ENCODE measurements around the gene C9. TPM values are rescaled to one million over a fixed set of nuclear protein-coding genes. Genes with fewer than 3 reads are reported as not detected.
"Not testable (repeated sequence)": the region's sequence is repeated elsewhere in the genome, so short reads cannot be mapped to it uniquely, and the experiment has no call there.

The C9 gene
- total and polyA plus RNA-seq, 2 donors (not counting 1 experiment from before 2014, with no cell fraction given): not detected

- intact Hi-C loops (cut with micrococcal nuclease): loop anchor here (1.0 kb wide), 3 partner anchors 66 to 289 kb away; no protein-coding TSS in a partner anchor
- DNase-seq: peak; percentile 77
- peak; percentile 64 for ATAC-seq (ENCODE audit: low read depth)
- no peaks in the 10 kb centered on the region for H4K20me1 ChIP-seq (ENCODE audit: control insufficient read depth, insufficient read depth, low read length, poor library complexity, severe bottlenecking)
- ChIA-PET POLR2A (no interaction called here), CTCF (interaction anchor here (0.7 to 11.8 kb wide), 24 partner anchors 10 to 841 kb away, joined by 3 to 173 read pairs (median 6); partner anchors contain the start of gene FYB1)
- no peak overlapping the region for H3K9ac ChIP-seq (ENCODE audit: low read length)
- peaks cover 0 to 2% (median 0%) of the 10 kb centered on the region in 3 donors for H3K9me3 ChIP-seq (ENCODE audit: control extremely low read depth in 1 of 3, control insufficient read depth in 2 of 3, insufficient read depth in 1 of 3, low read length in 2 of 3)
- peaks cover 0 to 12% (median 0%) of the 10 kb centered on the region in 4 experiments for H3K27me3 ChIP-seq (replicated peaks in 1 of 4; ENCODE audit: control extremely low read depth in 1 of 4, control insufficient read depth in 3 of 4, insufficient read depth in 4 of 4, low read length in 3 of 4)
- no peak overlapping the region for H3K4me3 ChIP-seq (ENCODE audit: control extremely low read depth in 1 of 5, extremely low read depth in 1 of 5, insufficient read depth in 1 of 5, low read depth in 2 of 5, low read length in 4 of 5)
- H3K9me3 Mint-ChIP-seq (ENCODE audit: insufficient read depth): no peaks in the 10 kb centered on the region
- no peaks in the 10 kb centered on the region for H3K79me2 ChIP-seq (ENCODE audit: control insufficient read depth, insufficient read depth, low read length)
- H3K4me1 ChIP-seq (ENCODE audit: control insufficient read depth in 2 of 2, insufficient read depth in 2 of 2, low read length in 2 of 2): no peaks in the 10 kb centered on the region
- no peaks in the 10 kb centered on the region for H3K36me3 ChIP-seq (replicated peaks in 1 of 2; ENCODE audit: control extremely low read depth in 1 of 2, control insufficient read depth in 1 of 2, extremely low read depth in 1 of 2, insufficient read depth in 2 of 2, low read length in 1 of 2)
- no peak overlapping the region for H2AFZ ChIP-seq (ENCODE audit: insufficient read depth, low read depth, low read length, poor library complexity, severe bottlenecking)
- TF ChIP-seq EZH2 (IDR thresholded peaks at IDR 0.05; ENCODE audit: borderline replicate concordance, insufficient read depth, low read depth, low read length, poor library complexity, severe bottlenecking): no peak
- peak; percentile 80 for TF ChIP-seq CTCF (IDR thresholded peaks at IDR 0.05)
- peaks cover 28% of the 10 kb centered on the region for H3K27me3 Mint-ChIP-seq
- 0% methylated on average over 1 of the region's 3 CpGs for WGBS (ENCODE audit: insufficient coverage)
- no peak overlapping the region for H3K27ac ChIP-seq (ENCODE audit: low read length in 2 of 2)
- no peak overlapping the region for H3K4me2 ChIP-seq (replicated peaks; ENCODE audit: low read depth, low read length, poor library complexity, severe bottlenecking)
- no peaks in the 10 kb centered on the region for H3K4me1 Mint-ChIP-seq
- H3K4me3 Mint-ChIP-seq: no peak overlapping the region
- H3K27ac Mint-ChIP-seq: no peak overlapping the region
Measured at GRCh38 chr5:39283231-39283818, 81.0 kb downstream of the C9 start.

GRCh38 chr5:39282561-39282960, 81.7 kb downstream of the C9 start:
- Mint-ChIP-seq H3K9me3 (ENCODE audit: insufficient read depth) (no peaks in the 10 kb centered on the region), H3K27ac (no peak overlapping the region), H3K4me3 (no peak overlapping the region), H3K27me3 (peaks cover 28% of the 10 kb centered on the region), H3K4me1 (no peaks in the 10 kb centered on the region)
- no peak overlapping the region for H3K4me3 ChIP-seq (ENCODE audit: control extremely low read depth in 1 of 5, extremely low read depth in 1 of 5, insufficient read depth in 1 of 5, low read depth in 2 of 5, low read length in 4 of 5)
- no peak overlapping the region for H3K4me2 ChIP-seq (replicated peaks; ENCODE audit: low read depth, low read length, poor library complexity, severe bottlenecking)
- no peak for TF ChIP-seq EZH2 (IDR thresholded peaks at IDR 0.05; ENCODE audit: borderline replicate concordance, insufficient read depth, low read depth, low read length, poor library complexity, severe bottlenecking)
- no peak for TF ChIP-seq CTCF (IDR thresholded peaks at IDR 0.05)
- H3K36me3 ChIP-seq (replicated peaks in 1 of 2; ENCODE audit: control extremely low read depth in 1 of 2, control insufficient read depth in 1 of 2, extremely low read depth in 1 of 2, insufficient read depth in 2 of 2, low read length in 1 of 2): no peaks in the 10 kb centered on the region
- H3K4me1 ChIP-seq (ENCODE audit: control insufficient read depth in 2 of 2, insufficient read depth in 2 of 2, low read length in 2 of 2): no peaks in the 10 kb centered on the region
- H3K27me3 ChIP-seq (replicated peaks in 1 of 4; ENCODE audit: control extremely low read depth in 1 of 4, control insufficient read depth in 3 of 4, insufficient read depth in 4 of 4, low read length in 3 of 4): peaks cover 0 to 12% (median 0%) of the 10 kb centered on the region in 4 experiments
- no peaks in the 10 kb centered on the region for H4K20me1 ChIP-seq (ENCODE audit: control insufficient read depth, insufficient read depth, low read length, poor library complexity, severe bottlenecking)
- H2AFZ ChIP-seq (ENCODE audit: insufficient read depth, low read depth, low read length, poor library complexity, severe bottlenecking): no peak overlapping the region
- intact Hi-C loops (cut with micrococcal nuclease): no loop called here
- no peak overlapping the region for H3K9ac ChIP-seq (ENCODE audit: low read length)
- CTCF ChIA-PET: interaction anchor here (0.9 to 11.8 kb wide), 17 partner anchors 9 to 841 kb away, joined by 3 to 173 read pairs (median 6); partner anchors contain the start of gene FYB1
- ATAC-seq (ENCODE audit: low read depth) (no peak), DNase-seq (no peak)
- no peak overlapping the region for H3K27ac ChIP-seq (ENCODE audit: low read length in 2 of 2)
- no peaks in the 10 kb centered on the region for H3K79me2 ChIP-seq (ENCODE audit: control insufficient read depth, insufficient read depth, low read length)
- peaks cover 0 to 2% (median 0%) of the 10 kb centered on the region in 3 donors for H3K9me3 ChIP-seq (ENCODE audit: control extremely low read depth in 1 of 3, control insufficient read depth in 2 of 3, insufficient read depth in 1 of 3, low read length in 2 of 3)
- POLR2A ChIA-PET: no interaction called here
- WGBS (ENCODE audit: insufficient coverage): no CpG with 5 or more reads among the region's 1 CpG

- POLR2A ChIA-PET; H3K36me3 ChIP-seq (replicated peaks in 1 of 2; ENCODE audit: control extremely low read depth in 1 of 2, control insufficient read depth in 1 of 2, extremely low read depth in 1 of 2, insufficient read depth in 2 of 2, low read length in 1 of 2); H3K27me3 ChIP-seq (replicated peaks in 1 of 4; ENCODE audit: control extremely low read depth in 1 of 4, control insufficient read depth in 3 of 4, insufficient read depth in 4 of 4, low read length in 3 of 4); H2AFZ ChIP-seq (ENCODE audit: insufficient read depth, low read depth, low read length, poor library complexity, severe bottlenecking); H4K20me1 ChIP-seq (ENCODE audit: control insufficient read depth, insufficient read depth, low read length, poor library complexity, severe bottlenecking); H3K27ac ChIP-seq (ENCODE audit: low read length in 2 of 2); H3K27me3 Mint-ChIP-seq; H3K9me3 ChIP-seq (ENCODE audit: control extremely low read depth in 1 of 3, control insufficient read depth in 2 of 3, insufficient read depth in 1 of 3, low read length in 2 of 3); ATAC-seq (ENCODE audit: low read depth); H3K79me2 ChIP-seq (ENCODE audit: control insufficient read depth, insufficient read depth, low read length); H3K9ac ChIP-seq (ENCODE audit: low read length); H3K4me3 ChIP-seq (ENCODE audit: control extremely low read depth in 1 of 5, extremely low read depth in 1 of 5, insufficient read depth in 1 of 5, low read depth in 2 of 5, low read length in 4 of 5); H3K9me3 Mint-ChIP-seq (ENCODE audit: insufficient read depth); H3K4me2 ChIP-seq (replicated peaks; ENCODE audit: low read depth, low read length, poor library complexity, severe bottlenecking); DNase-seq: not testable (repeated sequence)
- CTCF ChIA-PET: interaction anchor here (2.0 kb wide), 1 partner anchor 59 kb away, joined by 17 read pairs; no protein-coding TSS in a partner anchor
- 60% methylated on average over 1 of the region's 4 CpGs for WGBS (ENCODE audit: insufficient coverage)
- peaks cover 20 to 23% of the 10 kb centered on the region in 2 donors for H3K4me1 ChIP-seq (ENCODE audit: control insufficient read depth in 2 of 2, insufficient read depth in 2 of 2, low read length in 2 of 2)
- peak overlapping the region; percentile 84 for H3K27ac Mint-ChIP-seq
- intact Hi-C loops (cut with micrococcal nuclease): loop anchor here (2.0 to 10.0 kb wide), 2 partner anchors 203 to 1479 kb away; partner anchors contain the start of gene TTC33
- H3K4me1 Mint-ChIP-seq: peaks cover 25% of the 10 kb centered on the region
- H3K4me3 Mint-ChIP-seq: peak overlapping the region; percentile 72
Measured at GRCh38 chr5:39275865-39276264, 88.4 kb downstream of the C9 start.
